Measurements from ENCODE around the gene TXNDC12.

TXNDC12 gene

GRCh38 chr1:52003877-52004276, 51.1 kb downstream of the TXNDC12 start:
- no peak for DNase-seq (ENCODE audit: insufficient read length, low spot score)
- FAIRE-seq, result no peak

GRCh38 chr1:52002038-52002917, 52.7 kb downstream of the TXNDC12 start:
- peak; percentile 81 for DNase-seq (ENCODE audit: insufficient read length, low spot score)
- peak; percentile 97 for FAIRE-seq

GRCh38 chr1:51998701-51999100, 56.3 kb downstream of the TXNDC12 start:
- FAIRE-seq, result no peak

GRCh38 chr1:51997974-51998382, 57.0 kb downstream of the TXNDC12 start:
- no peak for DNase-seq (ENCODE audit: insufficient read length, low spot score)
- no peak for FAIRE-seq

More at GRCh38 chr1:51998701-51999100, 56.3 kb downstream of the TXNDC12 start:
- no peak for DNase-seq (ENCODE audit: insufficient read length, low spot score)

- DNase-seq (ENCODE audit: insufficient read length, low spot score), result peak; percentile 70
- peak; percentile 39 for FAIRE-seq
These were observed 64.5 kb downstream of the TXNDC12 start, which contains the start of gene RAB3B for GRCh38 chr1:51990478-51990965. TSS of gene RAB3B (minus strand) at chr1:51990700. CDS start at chr1:51977117, 13,583 bp downstream.

GRCh38 chr1:51989582-51990477, 65.2 kb downstream of the TXNDC12 start:
- no peak for DNase-seq (ENCODE audit: insufficient read length, low spot score)
- no peak for FAIRE-seq

GRCh38 chr1:51988254-51988653, 66.7 kb downstream of the TXNDC12 start:
- DNase-seq (ENCODE audit: insufficient read length, low spot score) (no peak), FAIRE-seq (no peak)

- FAIRE-seq (no peak), DNase-seq (ENCODE audit: insufficient read length, low spot score) (no peak)
These were observed 68.3 kb downstream of the TXNDC12 start for GRCh38 chr1:51986718-51987117.

GRCh38 chr1:51982161-51982560, 72.8 kb downstream of the TXNDC12 start:
- no peak for FAIRE-seq
- DNase-seq (ENCODE audit: insufficient read length, low spot score), result no peak

- DNase-seq (ENCODE audit: insufficient read length, low spot score) (no peak), FAIRE-seq (no peak)
These were observed 73.4 kb downstream of the TXNDC12 start for GRCh38 chr1:51981555-51981954.

GRCh38 chr1:51978099-51978498, 76.9 kb downstream of the TXNDC12 start:
- DNase-seq (ENCODE audit: insufficient read length, low spot score) (no peak), FAIRE-seq (no peak)

GRCh38 chr1:51976846-51977602, 78.0 kb downstream of the TXNDC12 start:
- DNase-seq (ENCODE audit: insufficient read length, low spot score), result no peak
- FAIRE-seq, result no peak

- no peak for FAIRE-seq
These were observed 81.2 kb downstream of the TXNDC12 start for GRCh38 chr1:51973587-51974474.

More at GRCh38 chr1:51973587-51974474, 81.2 kb downstream of the TXNDC12 start:
- DNase-seq (ENCODE audit: insufficient read length, low spot score), result no peak

All from GM19239 (cell line).